GM18502 (cell line): ENCODE results near the gene POLN.

Experiments
- ATAC-seq: cut with Tn5 transposase; IDR thresholded peaks from one replicate; pipeline ENCODE4 v1.9.1; 2021; ENCODE audit warnings: mild to moderate bottlenecking; ENCODE audit not compliant: unreplicated experiment, poor library complexity

POLN gene

GRCh38 chr4:2091990-2092668 is 149.8 kb downstream of the POLN start:
- no peak for ATAC-seq

GRCh38 chr4:2090642-2091041 is 151.3 kb downstream of the POLN start:
- no peak for ATAC-seq

- ATAC-seq, result no peak
Measured at GRCh38 chr4:2089222-2089621, 152.7 kb downstream of the POLN start.

- ATAC-seq, result no peak
Measured at GRCh38 chr4:2087170-2087569, 154.8 kb downstream of the POLN start.

GRCh38 chr4:2085496-2085901 is 156.4 kb downstream of the POLN start:
- no peak for ATAC-seq

- ATAC-seq, result no peak
Measured at GRCh38 chr4:2084316-2084715, 157.6 kb downstream of the POLN start.

GRCh38 chr4:2083826-2084160 is 158.1 kb downstream of the POLN start:
- no peak for ATAC-seq

- ATAC-seq, result no peak
Measured at GRCh38 chr4:2083116-2083825, 158.7 kb downstream of the POLN start.

- no peak for ATAC-seq
Measured at GRCh38 chr4:2082627-2083026, 159.3 kb downstream of the POLN start.

GRCh38 chr4:2082118-2082517 is 159.8 kb downstream of the POLN start:
- no peak for ATAC-seq

- ATAC-seq, result no peak
Measured at GRCh38 chr4:2081540-2081939, 160.4 kb downstream of the POLN start.

GRCh38 chr4:2080429-2081300 is 161.3 kb downstream of the POLN start:
- ATAC-seq, result no peak

- no peak for ATAC-seq
Measured at GRCh38 chr4:2079926-2080325, 162.0 kb downstream of the POLN start.

- no peak for ATAC-seq
Measured at GRCh38 chr4:2079006-2079405, 162.9 kb downstream of the POLN start.

GRCh38 chr4:2078584-2078983 is 163.3 kb downstream of the POLN start:
- ATAC-seq, result no peak

- no peak for ATAC-seq
Measured at GRCh38 chr4:2077537-2078460, 164.1 kb downstream of the POLN start.

- ATAC-seq, result no peak
Measured at GRCh38 chr4:2076908-2077536, 164.9 kb downstream of the POLN start.

GRCh38 chr4:2075987-2076907 is 165.7 kb downstream of the POLN start:
- no peak for ATAC-seq
